SIG-M5 (cell line): ENCODE measurements around the gene TAS1R3.

Source experiments
- DNase-seq: peaks from one replicate; lab custom pipeline; 2025; lab: John Stamatoyannopoulos, UW

TAS1R3 gene

DNA sequence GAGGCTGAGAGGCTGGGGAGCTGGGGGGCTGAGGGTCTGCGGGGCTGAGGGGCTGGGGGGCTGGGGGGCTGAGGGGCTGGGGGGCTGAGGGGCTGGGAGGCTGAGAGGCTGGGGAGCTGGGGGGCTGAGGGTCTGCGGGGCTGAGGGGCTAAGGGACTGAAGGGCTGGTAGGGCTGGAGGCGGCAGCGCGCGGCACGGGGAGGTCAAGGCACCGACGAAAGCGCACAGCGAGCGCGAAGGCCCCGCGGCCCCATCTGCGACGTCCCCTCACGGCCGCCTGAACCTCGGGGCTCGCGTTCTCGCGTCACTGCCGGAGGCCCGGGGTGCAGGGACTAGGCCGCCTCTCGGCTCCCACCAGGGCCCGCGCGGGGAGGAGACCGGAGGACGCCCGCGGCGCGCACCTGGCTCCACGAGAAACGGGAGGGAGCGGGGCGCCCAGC lies 7.0 kb upstream of the TAS1R3 start:
- no peak for DNase-seq

DNA sequence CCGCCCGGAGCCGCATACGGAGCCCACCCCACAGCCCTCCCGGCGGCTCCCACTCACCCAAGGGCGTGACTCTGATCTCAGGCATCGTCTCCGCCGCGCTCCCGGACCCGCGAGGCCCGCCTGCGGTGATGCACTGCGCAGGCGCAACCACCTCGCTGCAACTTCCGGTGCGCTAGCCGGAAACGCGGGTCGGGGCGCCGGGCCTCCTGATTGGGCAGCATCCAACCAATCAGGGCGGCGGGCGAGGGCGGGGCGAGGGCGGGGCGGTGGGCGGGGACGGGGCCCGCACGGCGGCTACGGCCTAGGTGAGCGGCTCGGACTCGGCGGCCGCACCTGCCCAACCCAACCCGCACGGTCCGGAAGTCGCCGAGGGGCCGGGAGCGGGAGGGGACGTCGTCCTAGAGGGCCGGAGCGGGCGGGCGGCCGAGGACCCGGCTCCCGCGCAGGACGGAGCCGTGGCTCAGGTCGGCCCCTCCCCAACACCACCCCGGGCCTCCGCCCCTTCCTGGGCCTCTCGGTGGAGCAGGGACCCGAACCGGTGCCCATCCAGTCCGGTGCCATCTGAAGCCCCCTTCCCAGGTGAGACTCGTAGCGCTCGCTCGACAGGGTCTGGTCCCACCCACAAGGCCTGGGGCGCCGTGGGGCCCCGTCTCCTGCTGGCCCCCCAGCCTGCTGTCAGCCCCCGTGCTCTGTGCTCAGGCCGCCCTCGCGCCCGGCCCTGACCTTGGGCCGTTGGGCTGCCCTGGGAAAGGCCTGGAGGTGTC lies 6.4 kb upstream of the TAS1R3 start, which contains the start of the genes CPTP and INTS11:
CPTP (plus strand) TSS at position 279 of the 764 bp plus-strand sequence. CDS start 2,109 bp downstream, outside the sequence.
INTS11 (minus strand) TSS at position 137 of the 764 bp plus-strand sequence; CDS start at position 85, 52 bp downstream.
- peak; percentile 19 for DNase-seq

GRCh38 chr1:1325288-1326074 lies 5.6 kb upstream of the TAS1R3 start:
- DNase-seq, result no peak

GRCh38 chr1:1326075-1326605 lies 4.9 kb upstream of the TAS1R3 start:
- no peak for DNase-seq

DNA sequence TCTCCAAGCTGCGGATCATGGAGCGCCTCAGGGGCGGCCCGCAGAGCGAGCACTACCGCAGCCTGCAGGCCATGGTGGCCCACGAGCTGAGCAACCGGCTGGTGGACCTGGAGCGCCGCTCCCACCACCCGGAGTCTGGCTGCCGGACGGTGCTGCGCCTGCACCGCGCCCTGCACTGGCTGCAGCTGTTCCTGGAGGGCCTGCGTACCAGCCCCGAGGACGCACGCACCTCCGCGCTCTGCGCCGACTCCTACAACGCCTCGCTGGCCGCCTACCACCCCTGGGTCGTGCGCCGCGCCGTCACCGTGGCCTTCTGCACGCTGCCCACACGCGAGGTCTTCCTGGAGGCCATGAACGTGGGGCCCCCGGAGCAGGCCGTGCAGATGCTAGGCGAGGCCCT lies 3.8 kb upstream of the TAS1R3 start:
- DNase-seq, result no peak

- no peak for DNase-seq
Measured at GRCh38 chr1:1328254-1328653, 2.8 kb upstream of the TAS1R3 start.

DNA sequence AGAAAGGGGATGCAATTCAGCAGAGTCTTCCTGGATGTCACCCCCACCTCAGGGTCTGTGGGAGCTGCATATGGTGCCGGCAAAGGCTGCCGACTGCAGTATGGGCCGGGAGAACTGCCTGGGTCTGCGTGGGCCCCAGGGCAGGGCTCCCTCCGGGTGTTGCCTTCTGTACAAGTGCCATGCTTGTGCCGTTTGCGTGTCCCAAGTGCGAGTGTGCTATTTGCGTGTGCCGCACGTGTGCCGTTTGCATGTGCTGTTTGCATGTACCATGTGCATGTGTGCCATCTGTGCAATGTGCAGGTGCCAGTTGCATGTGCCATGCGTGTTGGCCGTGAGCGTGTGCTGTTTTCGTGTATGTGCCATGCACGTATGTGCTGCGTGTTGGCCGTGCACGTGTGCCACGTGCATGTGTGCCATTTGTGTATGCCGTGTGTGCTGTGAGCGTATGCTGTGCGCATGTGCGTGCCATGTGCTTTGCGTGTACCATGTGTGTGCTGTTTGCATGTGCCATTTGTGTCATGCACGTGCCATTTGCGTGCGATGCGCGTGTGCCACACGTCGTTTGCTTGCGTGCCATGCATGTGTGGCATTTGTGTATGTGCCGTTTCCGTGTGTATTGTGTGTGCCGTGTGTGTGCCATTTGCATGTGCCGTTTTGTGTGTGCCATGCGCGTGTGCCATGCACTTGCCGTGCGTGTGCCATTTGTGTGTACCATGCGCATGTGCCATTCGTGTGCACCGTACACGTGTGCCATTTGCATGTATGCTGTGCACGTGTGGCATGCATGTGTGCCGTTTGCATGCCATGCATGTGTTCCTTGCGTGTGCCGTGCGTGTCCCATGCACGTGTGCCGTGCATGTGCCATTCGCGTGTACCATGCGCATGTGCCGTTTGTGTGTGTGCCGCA lies 1.5 kb upstream of the TAS1R3 start:
- DNase-seq, result no peak

DNA sequence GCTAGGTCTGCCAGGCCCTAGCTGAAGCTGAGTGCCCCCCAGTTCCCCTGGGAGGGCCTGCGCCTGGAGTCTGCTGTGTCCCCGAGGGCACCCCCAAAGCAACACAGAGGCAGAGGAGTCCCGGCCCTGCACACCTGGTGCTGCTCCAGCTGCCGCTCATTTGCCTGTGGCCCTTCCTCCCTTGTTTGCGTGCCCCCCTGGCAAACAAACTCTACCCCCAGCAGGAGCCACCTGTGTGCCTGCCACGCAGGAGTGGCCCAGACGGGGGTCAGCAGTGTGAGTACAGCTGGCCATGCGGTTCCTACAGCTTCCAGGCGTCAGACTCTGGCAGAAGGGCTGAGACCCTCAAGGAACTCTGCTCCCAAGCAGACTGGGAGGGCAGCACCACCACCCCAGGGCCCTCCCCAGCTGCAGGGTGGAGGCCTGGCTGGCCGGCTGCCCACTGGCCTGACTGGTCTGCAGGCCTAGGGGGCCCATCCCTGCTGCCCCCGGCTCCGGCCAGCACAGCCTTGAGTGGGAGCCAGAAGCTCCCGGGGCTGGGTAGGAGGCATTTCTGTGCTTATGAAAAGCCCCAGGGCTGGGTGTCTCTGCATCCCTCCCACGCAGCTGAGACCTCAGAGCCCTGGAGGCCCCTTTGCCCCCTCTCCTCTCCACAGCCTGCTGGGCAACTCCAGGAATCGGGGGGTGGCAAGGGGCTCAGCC lies 563 bp upstream of the TAS1R3 start:
- DNase-seq, result no peak

GRCh38 chr1:1332031-1332755 lies 1.1 kb downstream of the TAS1R3 start:
- DNase-seq, result no peak

DNA sequence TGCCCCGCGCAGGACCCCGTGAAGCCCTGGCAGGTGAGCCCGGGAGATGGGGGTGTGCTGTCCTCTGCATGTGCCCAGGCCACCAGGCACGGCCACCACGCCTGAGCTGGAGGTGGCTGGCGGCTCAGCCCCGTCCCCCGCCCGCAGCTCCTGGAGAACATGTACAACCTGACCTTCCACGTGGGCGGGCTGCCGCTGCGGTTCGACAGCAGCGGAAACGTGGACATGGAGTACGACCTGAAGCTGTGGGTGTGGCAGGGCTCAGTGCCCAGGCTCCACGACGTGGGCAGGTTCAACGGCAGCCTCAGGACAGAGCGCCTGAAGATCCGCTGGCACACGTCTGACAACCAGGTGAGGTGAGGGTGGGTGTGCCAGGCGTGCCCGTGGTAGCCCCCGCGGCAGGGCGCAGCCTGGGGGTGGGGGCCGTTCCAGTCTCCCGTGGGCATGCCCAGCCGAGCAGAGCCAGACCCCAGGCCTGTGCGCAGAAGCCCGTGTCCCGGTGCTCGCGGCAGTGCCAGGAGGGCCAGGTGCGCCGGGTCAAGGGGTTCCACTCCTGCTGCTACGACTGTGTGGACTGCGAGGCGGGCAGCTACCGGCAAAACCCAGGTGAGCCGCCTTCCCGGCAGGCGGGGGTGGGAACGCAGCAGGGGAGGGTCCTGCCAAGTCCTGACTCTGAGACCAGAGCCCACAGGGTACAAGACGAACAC lies 1.8 kb downstream of the TAS1R3 start:
- no peak for DNase-seq

- DNase-seq, result no peak
Measured at GRCh38 chr1:1333551-1334241, 2.6 kb downstream of the TAS1R3 start.

GRCh38 chr1:1334835-1335234 lies 3.8 kb downstream of the TAS1R3 start:
- DNase-seq, result no peak

DNA sequence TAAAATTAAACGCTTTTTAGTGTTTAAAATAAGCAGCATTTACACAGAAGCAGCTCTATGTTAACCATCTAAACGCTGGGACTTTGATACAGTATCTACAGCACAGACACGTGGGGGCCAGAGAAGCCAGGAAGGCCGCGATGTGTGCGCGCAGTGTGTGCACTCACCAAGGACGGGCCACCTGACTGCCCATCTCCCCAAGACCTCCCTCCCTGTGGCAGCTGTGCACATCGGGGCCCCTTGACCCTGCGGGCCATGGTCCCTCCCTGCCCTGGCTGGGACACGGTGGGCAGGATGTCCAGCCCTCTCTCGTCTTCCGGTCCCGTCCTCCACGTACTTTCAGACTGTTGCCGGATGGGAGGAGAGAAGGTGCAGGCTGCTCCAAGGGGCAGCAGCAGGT lies 4.2 kb downstream of the TAS1R3 start:
- no peak for DNase-seq

DNA sequence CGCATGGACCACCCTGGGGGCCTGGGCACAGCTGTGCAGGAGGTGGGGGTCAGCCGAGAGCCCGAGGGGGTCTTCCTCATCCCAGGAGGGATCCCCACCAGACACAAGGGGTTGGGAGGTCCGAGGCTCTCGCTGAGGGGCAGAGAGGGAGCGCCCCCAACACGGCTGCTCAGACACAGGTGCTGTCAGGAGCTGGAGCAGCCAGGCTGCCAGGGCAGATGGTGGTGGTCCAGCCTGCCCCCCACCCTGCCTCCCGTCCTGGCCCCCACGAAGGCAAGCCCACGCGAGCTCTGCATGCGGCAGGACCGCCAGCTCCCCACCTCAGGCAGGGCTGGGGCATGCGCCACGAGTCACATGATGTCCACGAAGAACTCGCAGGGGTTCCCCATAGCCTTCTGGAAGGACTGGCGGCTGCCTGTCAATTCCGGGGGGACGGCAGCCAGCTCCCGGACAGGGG lies 4.7 kb downstream of the TAS1R3 start:
- DNase-seq, result no peak

DNA sequence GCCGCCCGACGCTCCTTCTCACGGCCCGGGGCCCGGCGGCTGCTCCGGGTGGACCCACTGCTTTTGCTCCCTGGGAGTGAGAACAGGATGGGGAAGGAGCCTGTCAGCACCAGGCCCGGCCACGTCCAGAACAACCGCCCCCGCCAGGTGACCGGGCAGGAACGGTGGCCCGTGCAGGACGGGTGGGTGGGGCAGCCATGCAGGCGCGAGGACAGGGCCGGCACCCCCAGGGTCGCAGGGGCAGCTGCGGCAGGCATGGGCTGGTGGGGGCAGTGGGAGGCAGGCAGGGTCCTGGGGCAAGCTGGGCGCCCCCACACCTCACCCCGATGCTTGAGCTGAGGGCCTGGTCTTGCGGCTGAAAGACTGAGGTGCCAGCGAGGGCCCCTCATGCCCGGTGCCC lies 5.4 kb downstream of the TAS1R3 start:
- DNase-seq, result no peak

DNA sequence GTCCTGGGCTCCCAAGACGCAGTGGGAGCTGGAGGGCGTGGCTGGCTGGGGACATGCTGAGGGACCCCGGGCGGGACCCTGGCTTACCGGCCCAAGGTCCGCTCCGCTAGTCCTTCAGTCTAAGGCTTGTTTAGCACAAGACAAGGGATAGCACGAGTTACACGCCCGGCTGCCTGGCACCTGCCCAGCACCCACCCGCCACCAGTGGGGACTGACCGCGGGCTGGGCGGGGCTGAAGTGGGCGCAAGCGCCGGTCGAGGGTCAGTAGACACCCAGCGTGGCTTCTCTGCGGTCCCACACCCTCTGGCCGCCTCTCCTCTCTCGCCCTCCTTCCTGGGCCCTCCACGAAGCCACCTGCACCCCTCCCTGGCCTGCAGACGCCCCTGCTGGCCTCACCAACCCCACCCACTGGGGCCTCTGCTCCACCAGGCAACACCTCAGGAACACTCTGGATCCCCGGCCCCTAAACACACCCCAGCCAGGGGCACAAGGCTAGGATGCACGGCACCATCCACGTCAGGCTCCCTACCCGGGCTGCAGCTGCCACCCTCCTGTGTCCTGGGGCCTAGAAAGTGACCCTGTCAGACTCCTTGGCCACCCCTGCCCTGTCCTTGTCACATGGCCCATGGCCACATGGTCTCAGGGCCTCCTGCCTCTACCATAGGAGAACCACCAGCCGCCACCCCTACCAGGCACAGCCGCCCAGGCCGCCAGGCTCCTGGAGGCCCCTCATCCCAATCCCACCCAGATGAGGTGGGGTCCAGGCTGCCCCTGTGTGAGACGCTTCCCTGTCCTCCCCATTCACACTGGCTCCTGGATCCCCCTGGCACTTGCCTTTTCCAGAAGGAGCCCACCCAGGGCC lies 6.1 kb downstream of the TAS1R3 start:
- DNase-seq, result no peak

GRCh38 chr1:1337793-1338147 lies 6.7 kb downstream of the TAS1R3 start:
- no peak for DNase-seq

DNA sequence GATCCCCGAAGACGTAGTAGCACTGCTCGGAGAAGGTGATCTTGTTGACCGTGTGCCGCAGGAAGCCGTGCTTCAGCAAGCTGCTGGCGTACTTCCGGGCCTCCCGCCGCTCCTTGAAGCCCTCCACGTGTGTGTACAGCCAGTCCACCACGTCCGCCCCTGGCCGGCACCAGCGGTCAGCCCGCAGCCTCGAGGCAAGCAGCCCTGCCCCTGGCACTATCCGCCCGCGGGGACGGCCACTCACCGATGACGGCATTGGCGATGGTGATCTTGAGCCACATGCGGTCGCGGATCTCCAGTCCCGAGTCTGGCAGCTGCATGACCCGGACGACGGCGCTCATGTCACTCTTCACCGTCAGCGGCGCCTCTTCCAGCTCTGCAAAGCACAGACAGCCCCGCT lies 7.2 kb downstream of the TAS1R3 start:
- no peak for DNase-seq
